Measurements from ENCODE around the gene DCAF11. TPM values are rescaled to one million over a fixed set of nuclear protein-coding genes. Genes with fewer than 3 reads are reported as not detected.

DCAF11 gene
- total RNA-seq, 2 experiments from 2014 or later, result 74.8 to 75.3 TPM

- Histone ChIP-seq H3K27ac (ENCODE audit: low read depth in 1 of 2, low read length in 2 of 2) (no peak overlapping the region), H3K4me3 (ENCODE audit: low read length) (no peak overlapping the region), H3K9me3 (ENCODE audit: control insufficient read depth in 1 of 2, insufficient read depth in 1 of 2, low read length in 2 of 2) (no peaks in the 10 kb centered on the region), H3K4me1 (ENCODE audit: insufficient read depth, low read length) (no peaks in the 10 kb centered on the region), H3K27me3 (ENCODE audit: control insufficient read depth in 1 of 2, insufficient read depth in 2 of 2, low read length in 2 of 2) (no peaks in the 10 kb centered on the region), H3K36me3 (ENCODE audit: insufficient read depth, low read length) (no peaks in the 10 kb centered on the region)
- CTCF ChIA-PET, result no interaction called here
- ATAC-seq (ENCODE audit: poor library complexity) (no peak), DNase-seq (no peak)
- Mint-ChIP-seq H3K4me1 (ENCODE audit: low read depth) (no peaks in the 10 kb centered on the region), H3K27ac (no peak overlapping the region), H3K36me3 (ENCODE audit: low read depth) (no peaks in the 10 kb centered on the region), H3K4me3 (no peak overlapping the region), H3K27me3 (peaks cover 16% of the 10 kb centered on the region), H3K9me3 (no peaks in the 10 kb centered on the region)
- POLR2A ChIA-PET, result no interaction called here
- intact Hi-C loops (cut with DNase I, micrococcal nuclease), result no loop called here
- TF ChIP-seq CTCF (IDR thresholded peaks at IDR 0.05), result no peak
Observed at GRCh38 chr14:24071836-24072430, 42.6 kb upstream of the DCAF11 start.

GRCh38 chr14:24072436-24072835 is 42.1 kb upstream of the DCAF11 start:
- no peaks in the 10 kb centered on the region for H3K36me3 Mint-ChIP-seq (ENCODE audit: low read depth)
- POLR2A ChIA-PET, result no interaction called here

GRCh38 chr14:24072881-24073877 is 41.4 kb upstream of the DCAF11 start:
- Histone ChIP-seq H3K9me3 (ENCODE audit: control insufficient read depth in 1 of 2, insufficient read depth in 1 of 2, low read length in 2 of 2) (no peaks in the 10 kb centered on the region), H3K4me3 (ENCODE audit: low read length) (no peak overlapping the region), H3K27me3 (ENCODE audit: control insufficient read depth in 1 of 2, insufficient read depth in 2 of 2, low read length in 2 of 2) (no peaks in the 10 kb centered on the region), H3K27ac (ENCODE audit: low read depth in 1 of 2, low read length in 2 of 2) (no peak overlapping the region), H3K36me3 (ENCODE audit: insufficient read depth, low read length) (no peaks in the 10 kb centered on the region), H3K4me1 (ENCODE audit: insufficient read depth, low read length) (no peaks in the 10 kb centered on the region)
- intact Hi-C loops (cut with DNase I, micrococcal nuclease), result no loop called here
- H3K4me3 Mint-ChIP-seq, result no peak overlapping the region
- ChIA-PET POLR2A (no interaction called here), CTCF (no interaction called here)
- no peaks in the 10 kb centered on the region for H3K36me3 Mint-ChIP-seq (ENCODE audit: low read depth)
- ATAC-seq (ENCODE audit: poor library complexity), result no peak
- no peak overlapping the region for H3K27ac Mint-ChIP-seq
- H3K27me3 Mint-ChIP-seq, result peaks cover 16% of the 10 kb centered on the region
- H3K9me3 Mint-ChIP-seq, result no peaks in the 10 kb centered on the region
- no peaks in the 10 kb centered on the region for H3K4me1 Mint-ChIP-seq (ENCODE audit: low read depth)
- no peak for TF ChIP-seq CTCF (IDR thresholded peaks at IDR 0.05)
- no peak for DNase-seq

More at GRCh38 chr14:24072436-24072835, 42.1 kb upstream of the DCAF11 start:
- H3K27ac Mint-ChIP-seq, result no peak overlapping the region
- DNase-seq, result no peak
- no peak for ATAC-seq (ENCODE audit: poor library complexity)
- TF ChIP-seq CTCF (IDR thresholded peaks at IDR 0.05), result no peak
- CTCF ChIA-PET, result no interaction called here
- no peaks in the 10 kb centered on the region for H3K9me3 Mint-ChIP-seq
- H3K4me1 Mint-ChIP-seq (ENCODE audit: low read depth), result no peaks in the 10 kb centered on the region
- peaks cover 16% of the 10 kb centered on the region for H3K27me3 Mint-ChIP-seq
- H3K4me3 ChIP-seq (ENCODE audit: low read length), result no peak overlapping the region
- no peaks in the 10 kb centered on the region for H3K36me3 ChIP-seq (ENCODE audit: insufficient read depth, low read length)
- no peaks in the 10 kb centered on the region for H3K9me3 ChIP-seq (ENCODE audit: control insufficient read depth in 1 of 2, insufficient read depth in 1 of 2, low read length in 2 of 2)
- H3K4me3 Mint-ChIP-seq, result no peak overlapping the region
- no peak overlapping the region for H3K27ac ChIP-seq (ENCODE audit: low read depth in 1 of 2, low read length in 2 of 2)
- intact Hi-C loops (cut with DNase I, micrococcal nuclease), result no loop called here
- no peaks in the 10 kb centered on the region for H3K4me1 ChIP-seq (ENCODE audit: insufficient read depth, low read length)
- no peaks in the 10 kb centered on the region for H3K27me3 ChIP-seq (ENCODE audit: control insufficient read depth in 1 of 2, insufficient read depth in 2 of 2, low read length in 2 of 2)
